Ishikawa (cell line): Measurements from ENCODE around the gene SPACA1.

ENCODE experiments used
- CEBPB ChIP-seq: IDR thresholded peaks from 2 replicates; pipeline ENCODE4 v1.6.1; 2012
- CREB1 ChIP-seq: IDR thresholded peaks from 2 replicates; pipeline ENCODE4 v1.6.1; 2012; ENCODE audit warnings: low read depth
- EGR1 ChIP-seq: IDR thresholded peaks from 2 replicates; pipeline ENCODE4 v1.6.1; 2012
- EP300 ChIP-seq: IDR thresholded peaks from 2 replicates; pipeline ENCODE4 v1.6.1; 2012; ENCODE audit warnings: borderline replicate concordance
- FOXM1 ChIP-seq: IDR thresholded peaks from 2 replicates; pipeline ENCODE4 v1.6.1; 2012; ENCODE audit warnings: low read depth, borderline replicate concordance
- NFIC ChIP-seq: IDR thresholded peaks from 2 replicates; pipeline ENCODE4 v1.6.1; 2012
- RAD21 ChIP-seq: IDR thresholded peaks from 2 replicates; pipeline ENCODE4 v1.6.1; 2012; ENCODE audit warnings: low read depth
- TAF1 ChIP-seq: IDR thresholded peaks from 2 replicates; pipeline ENCODE4 v1.6.1; 2012; ENCODE audit warnings: low read depth, mild to moderate bottlenecking
- TCF12 ChIP-seq: IDR thresholded peaks from 2 replicates; pipeline ENCODE4 v1.6.1; 2012; ENCODE audit warnings: low read depth
- TEAD4 ChIP-seq: IDR thresholded peaks from 2 replicates; pipeline ENCODE4 v1.6.1; 2012
- YY1 ChIP-seq: IDR thresholded peaks from 2 replicates; pipeline ENCODE4 v1.6.1; 2012; ENCODE audit warnings: low read depth
- ZBTB7A ChIP-seq: IDR thresholded peaks from 2 replicates; pipeline ENCODE4 v1.6.1; 2012; ENCODE audit warnings: low read depth
- TF ChIP-seq, protein P1 (sequence below): IDR thresholded peaks from 2 replicates; pipeline ENCODE4 v1.6.1; 2012
- TF ChIP-seq, protein P2 (sequence below): IDR thresholded peaks from 2 replicates; pipeline ENCODE4 v1.6.1; 2012; ENCODE audit warnings: low read depth, mild to moderate bottlenecking
- TF ChIP-seq, protein P3 (sequence below): IDR thresholded peaks from 2 replicates; pipeline ENCODE4 v1.6.1; 2012

SPACA1 gene

DNA sequence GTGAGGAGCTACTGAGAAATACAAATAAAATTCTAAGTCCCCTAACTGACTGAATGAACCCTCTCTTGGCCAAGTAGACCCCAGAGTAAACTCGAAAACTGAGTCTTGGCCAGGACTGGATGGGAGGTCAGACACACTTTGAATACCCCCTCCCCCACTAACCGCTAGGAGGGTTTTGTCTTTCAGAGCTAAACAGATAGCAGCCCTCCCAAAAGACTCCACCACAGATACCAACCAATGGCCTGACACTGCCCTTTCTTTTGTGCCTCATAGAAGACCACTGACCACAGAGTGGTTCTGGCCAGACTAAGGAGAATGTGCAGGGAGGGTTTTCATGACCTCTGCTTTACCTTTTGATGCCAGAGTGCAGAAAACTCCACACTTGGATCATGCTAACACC lies 42.1 kb downstream of the SPACA1 start:
- TF ChIP-seq, protein P1, sequence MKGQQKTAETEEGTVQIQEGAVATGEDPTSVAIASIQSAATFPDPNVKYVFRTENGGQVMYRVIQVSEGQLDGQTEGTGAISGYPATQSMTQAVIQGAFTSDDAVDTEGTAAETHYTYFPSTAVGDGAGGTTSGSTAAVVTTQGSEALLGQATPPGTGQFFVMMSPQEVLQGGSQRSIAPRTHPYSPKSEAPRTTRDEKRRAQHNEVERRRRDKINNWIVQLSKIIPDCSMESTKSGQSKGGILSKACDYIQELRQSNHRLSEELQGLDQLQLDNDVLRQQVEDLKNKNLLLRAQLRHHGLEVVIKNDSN = no peak
- TF ChIP-seq, protein P2, sequence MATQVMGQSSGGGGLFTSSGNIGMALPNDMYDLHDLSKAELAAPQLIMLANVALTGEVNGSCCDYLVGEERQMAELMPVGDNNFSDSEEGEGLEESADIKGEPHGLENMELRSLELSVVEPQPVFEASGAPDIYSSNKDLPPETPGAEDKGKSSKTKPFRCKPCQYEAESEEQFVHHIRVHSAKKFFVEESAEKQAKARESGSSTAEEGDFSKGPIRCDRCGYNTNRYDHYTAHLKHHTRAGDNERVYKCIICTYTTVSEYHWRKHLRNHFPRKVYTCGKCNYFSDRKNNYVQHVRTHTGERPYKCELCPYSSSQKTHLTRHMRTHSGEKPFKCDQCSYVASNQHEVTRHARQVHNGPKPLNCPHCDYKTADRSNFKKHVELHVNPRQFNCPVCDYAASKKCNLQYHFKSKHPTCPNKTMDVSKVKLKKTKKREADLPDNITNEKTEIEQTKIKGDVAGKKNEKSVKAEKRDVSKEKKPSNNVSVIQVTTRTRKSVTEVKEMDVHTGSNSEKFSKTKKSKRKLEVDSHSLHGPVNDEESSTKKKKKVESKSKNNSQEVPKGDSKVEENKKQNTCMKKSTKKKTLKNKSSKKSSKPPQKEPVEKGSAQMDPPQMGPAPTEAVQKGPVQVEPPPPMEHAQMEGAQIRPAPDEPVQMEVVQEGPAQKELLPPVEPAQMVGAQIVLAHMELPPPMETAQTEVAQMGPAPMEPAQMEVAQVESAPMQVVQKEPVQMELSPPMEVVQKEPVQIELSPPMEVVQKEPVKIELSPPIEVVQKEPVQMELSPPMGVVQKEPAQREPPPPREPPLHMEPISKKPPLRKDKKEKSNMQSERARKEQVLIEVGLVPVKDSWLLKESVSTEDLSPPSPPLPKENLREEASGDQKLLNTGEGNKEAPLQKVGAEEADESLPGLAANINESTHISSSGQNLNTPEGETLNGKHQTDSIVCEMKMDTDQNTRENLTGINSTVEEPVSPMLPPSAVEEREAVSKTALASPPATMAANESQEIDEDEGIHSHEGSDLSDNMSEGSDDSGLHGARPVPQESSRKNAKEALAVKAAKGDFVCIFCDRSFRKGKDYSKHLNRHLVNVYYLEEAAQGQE = no peak
- TF ChIP-seq YY1 = no peak
- no peak for TF ChIP-seq NFIC
- TF ChIP-seq CEBPB = no peak
- TF ChIP-seq TAF1 = no peak
- no peak for TF ChIP-seq RAD21
- no peak for TF ChIP-seq TCF12
- TF ChIP-seq, protein P3, sequence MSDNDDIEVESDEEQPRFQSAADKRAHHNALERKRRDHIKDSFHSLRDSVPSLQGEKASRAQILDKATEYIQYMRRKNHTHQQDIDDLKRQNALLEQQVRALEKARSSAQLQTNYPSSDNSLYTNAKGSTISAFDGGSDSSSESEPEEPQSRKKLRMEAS = no peak
- no peak for TF ChIP-seq CREB1
- no peak for TF ChIP-seq FOXM1
- no peak for TF ChIP-seq ZBTB7A
- no peak for TF ChIP-seq EP300
- TF ChIP-seq EGR1 = no peak

DNA sequence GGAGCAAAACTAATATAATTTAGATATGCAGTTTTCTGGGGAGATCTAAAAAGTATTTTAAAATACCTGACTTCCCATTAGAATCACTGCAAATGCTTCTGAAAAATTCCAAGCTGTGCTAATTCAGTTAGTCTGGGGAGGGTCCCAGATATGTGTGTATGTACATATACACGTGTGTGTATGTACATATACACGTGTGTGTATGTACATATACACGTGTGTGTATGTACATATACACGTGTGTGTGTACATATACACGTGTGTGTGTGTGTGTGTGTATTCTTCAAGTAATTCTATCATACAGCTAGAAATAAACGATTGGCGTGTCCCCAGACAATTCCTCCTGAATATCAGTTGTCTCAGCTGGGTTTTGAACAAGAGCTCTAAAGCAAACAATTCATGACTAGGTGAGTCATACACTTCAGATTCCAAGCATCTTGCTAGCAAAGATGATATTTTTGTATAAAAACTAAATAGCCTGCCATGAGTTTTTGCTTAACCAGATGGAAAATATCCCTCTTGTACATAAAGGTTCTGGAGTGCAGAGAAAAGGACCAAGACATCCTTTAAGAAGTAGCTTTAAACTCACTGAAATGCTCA lies 58.2 kb downstream of the SPACA1 start:
- TF ChIP-seq, protein P3 = no peak
- TF ChIP-seq RAD21 (no peak), EGR1 (no peak), CEBPB (no peak), TCF12 (no peak), TAF1 (no peak), YY1 (no peak), EP300 (no peak), FOXM1 (no peak)
- TF ChIP-seq, protein P1 = no peak
- TF ChIP-seq, protein P2 = no peak

DNA sequence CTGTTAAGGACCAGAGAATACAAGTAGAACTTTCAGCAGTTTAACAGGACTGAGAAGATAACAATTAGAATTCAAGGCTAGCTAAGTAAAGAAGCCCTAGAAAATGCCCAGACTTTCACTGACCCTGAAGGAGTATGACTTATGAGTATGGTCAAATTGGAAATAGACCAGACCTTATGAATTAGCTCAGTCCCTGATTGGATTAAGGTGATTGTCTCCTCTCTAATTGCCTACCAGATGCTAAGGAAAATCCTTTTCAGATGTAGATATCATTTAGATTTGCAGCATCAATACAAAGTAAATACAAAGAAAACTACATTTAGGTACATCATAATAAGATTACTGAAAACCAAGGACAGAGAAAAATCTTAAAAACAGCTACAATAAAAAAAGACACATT lies 59.6 kb downstream of the SPACA1 start:
- TF ChIP-seq YY1 (no peak), TEAD4 (no peak), EP300 (no peak), NFIC (no peak), RAD21 (no peak), TCF12 (no peak), TAF1 (no peak), CREB1 (no peak), ZBTB7A (no peak), EGR1 (no peak), CEBPB (no peak), FOXM1 (no peak)
- TF ChIP-seq, protein P2 = no peak
- TF ChIP-seq, protein P3 = no peak
- TF ChIP-seq, protein P1 = no peak

DNA sequence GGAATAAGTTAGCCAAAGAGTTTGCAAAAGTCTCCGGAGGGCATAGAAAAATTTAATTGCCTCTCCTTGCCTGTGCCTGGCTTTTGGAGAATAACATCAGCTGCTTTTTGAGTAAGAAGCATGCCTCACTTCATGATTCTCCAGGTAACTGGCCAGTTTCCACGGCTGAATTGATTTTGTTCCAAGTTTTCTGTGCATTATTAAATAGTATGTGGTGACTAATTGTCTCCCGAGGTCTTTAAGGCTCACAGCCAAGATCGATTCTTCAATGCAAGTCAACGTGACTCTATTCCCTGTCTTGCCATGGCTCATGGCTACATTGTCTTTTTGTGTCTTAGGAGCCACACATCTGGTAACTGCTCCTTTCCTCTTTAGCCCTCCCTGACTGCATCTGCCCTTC lies 64.3 kb downstream of the SPACA1 start:
- TF ChIP-seq YY1 (no peak), TCF12 (no peak), TAF1 (no peak), NFIC (no peak), EP300 (no peak), TEAD4 (no peak), CREB1 (no peak), CEBPB (no peak), EGR1 (no peak), ZBTB7A (no peak), FOXM1 (no peak), RAD21 (no peak)
- TF ChIP-seq, protein P3 = no peak
- TF ChIP-seq, protein P1 = no peak
- TF ChIP-seq, protein P2 = no peak
